HepG2 (cell line): Measurements from ENCODE around the gene ARHGAP35. TPM values are rescaled to one million over a fixed set of nuclear protein-coding genes. Genes with fewer than 3 reads are reported as not detected.

ENCODE experiments used
- AGO1 ChIP-seq: fragments of 200-400 bp; formaldehyde crosslinking; IDR thresholded peaks from 2 replicates; pipeline ENCODE4 v1.6.1; 2017; ENCODE audit warnings: mild to moderate bottlenecking, low read depth, low read length, moderate library complexity; ENCODE audit not compliant: poor library complexity, severe bottlenecking
- HNRNPH1 ChIP-seq: fragments of 200-400 bp; formaldehyde crosslinking; optimal IDR thresholded peaks from 2 replicates; pipeline ENCODE3; 2017; ENCODE audit warnings: mild to moderate bottlenecking, low read depth, low read length
- KAT8 ChIP-seq: IDR thresholded peaks from 2 replicates; pipeline ENCODE4 v1.6.1; 2016; ENCODE audit warnings: missing genetic modification reagents, missing compliant biosample characterization
- MEF2D ChIP-seq: sonication (generic); formaldehyde crosslinking; IDR thresholded peaks from 2 replicates; pipeline ENCODE4 v1.5.1; 2020; ENCODE audit warnings: mild to moderate bottlenecking, missing genetic modification reagents
- RARG ChIP-seq: sonication (generic); formaldehyde crosslinking; IDR thresholded peaks from 2 replicates; pipeline ENCODE4 v1.4.0; 2020; ENCODE audit warnings: low read depth, mild to moderate bottlenecking, missing genetic modification reagents
- ZFP90 ChIP-seq: sonication (generic); formaldehyde crosslinking; IDR thresholded peaks from 2 replicates; pipeline ENCODE4 v1.8.0; 2022; ENCODE audit warnings: missing genetic modification reagents, mild to moderate bottlenecking, inconsistent platforms, borderline replicate concordance
- ZNF10 ChIP-seq: sonication (generic); formaldehyde crosslinking; IDR thresholded peaks from 2 replicates; pipeline ENCODE4 v1.4.0; 2020; ENCODE audit warnings: mild to moderate bottlenecking, low read depth, missing genetic modification reagents, borderline replicate concordance
- ZNF264 ChIP-seq: sonication (generic); formaldehyde crosslinking; IDR thresholded peaks from 2 replicates; pipeline ENCODE4 v1.4.0; 2020; ENCODE audit warnings: missing genetic modification reagents
- ZNF326 ChIP-seq: sonication (generic); formaldehyde crosslinking; IDR thresholded peaks from 2 replicates; pipeline ENCODE4 v1.4.0; 2020; ENCODE audit warnings: missing genetic modification reagents, borderline replicate concordance
- ZNF598 ChIP-seq: sonication (generic); formaldehyde crosslinking; IDR thresholded peaks from 2 replicates; pipeline ENCODE4 v1.5.1; 2020; ENCODE audit warnings: mild to moderate bottlenecking, missing genetic modification reagents, borderline replicate concordance
- ZNF7 ChIP-seq: IDR thresholded peaks from 2 replicates; pipeline ENCODE4 v1.6.1; 2016; ENCODE audit warnings: missing biosample characterization, missing genetic modification reagents
- ZSCAN9 ChIP-seq: IDR thresholded peaks from 2 replicates; pipeline ENCODE4 v1.6.1; 2016; ENCODE audit warnings: borderline replicate concordance
- polyA plus RNA-seq, 8 experiments: library from polyadenylated mRNA; depleted of rRNA in 3 of 8; stranded (reverse) in 7 of 8; unstranded in 1 of 8; fragments of >200 nt; fragmentation: Illumina TruSeq in 4 of 8; extraction: Trizol in 4 of 8; gene quantifications; 2 replicates each; pipeline versions ENCODE4 v1.2.1 to v1.2.3, GENCODE V29; 2011 to 2016; ENCODE audit warnings: low read depth in 4 of 8, missing spikeins in 1 of 8, mixed read lengths in 1 of 8; ENCODE audit not compliant: insufficient read depth in 1 of 8
- total RNA-seq, 5 experiments: library from RNA; depleted of rRNA; stranded (reverse); fragments of >200 nt; fragmentation: Illumina TruSeq; extraction: Trizol; gene quantifications; 2 replicates each; pipeline ENCODE4 v1.2.3, GENCODE V29; 2016; ENCODE audit warnings: low read depth in 1 of 5
- TF ChIP-seq, protein P1 (sequence below): sonication (generic); formaldehyde crosslinking; IDR thresholded peaks from 2 replicates; pipeline ENCODE4 v1.4.0; 2020; ENCODE audit warnings: mild to moderate bottlenecking, missing genetic modification reagents
- TF ChIP-seq, protein P2 (sequence below): sonication (generic); formaldehyde crosslinking; IDR thresholded peaks from 2 replicates; pipeline ENCODE4 v1.5.0; 2020; ENCODE audit warnings: mild to moderate bottlenecking, missing genetic modification reagents, borderline replicate concordance
- TF ChIP-seq, protein P3 (sequence below): sonication (generic); formaldehyde crosslinking; IDR thresholded peaks from 2 replicates; pipeline ENCODE4 v1.4.0; 2020; ENCODE audit warnings: missing genetic modification reagents

ARHGAP35 gene
- total and polyA plus RNA-seq, 2 of the 13 experiments (the other 11 are each of a cell fraction or from before 2014, with no cell fraction given), result 30.1 to 30.2 TPM

DNA sequence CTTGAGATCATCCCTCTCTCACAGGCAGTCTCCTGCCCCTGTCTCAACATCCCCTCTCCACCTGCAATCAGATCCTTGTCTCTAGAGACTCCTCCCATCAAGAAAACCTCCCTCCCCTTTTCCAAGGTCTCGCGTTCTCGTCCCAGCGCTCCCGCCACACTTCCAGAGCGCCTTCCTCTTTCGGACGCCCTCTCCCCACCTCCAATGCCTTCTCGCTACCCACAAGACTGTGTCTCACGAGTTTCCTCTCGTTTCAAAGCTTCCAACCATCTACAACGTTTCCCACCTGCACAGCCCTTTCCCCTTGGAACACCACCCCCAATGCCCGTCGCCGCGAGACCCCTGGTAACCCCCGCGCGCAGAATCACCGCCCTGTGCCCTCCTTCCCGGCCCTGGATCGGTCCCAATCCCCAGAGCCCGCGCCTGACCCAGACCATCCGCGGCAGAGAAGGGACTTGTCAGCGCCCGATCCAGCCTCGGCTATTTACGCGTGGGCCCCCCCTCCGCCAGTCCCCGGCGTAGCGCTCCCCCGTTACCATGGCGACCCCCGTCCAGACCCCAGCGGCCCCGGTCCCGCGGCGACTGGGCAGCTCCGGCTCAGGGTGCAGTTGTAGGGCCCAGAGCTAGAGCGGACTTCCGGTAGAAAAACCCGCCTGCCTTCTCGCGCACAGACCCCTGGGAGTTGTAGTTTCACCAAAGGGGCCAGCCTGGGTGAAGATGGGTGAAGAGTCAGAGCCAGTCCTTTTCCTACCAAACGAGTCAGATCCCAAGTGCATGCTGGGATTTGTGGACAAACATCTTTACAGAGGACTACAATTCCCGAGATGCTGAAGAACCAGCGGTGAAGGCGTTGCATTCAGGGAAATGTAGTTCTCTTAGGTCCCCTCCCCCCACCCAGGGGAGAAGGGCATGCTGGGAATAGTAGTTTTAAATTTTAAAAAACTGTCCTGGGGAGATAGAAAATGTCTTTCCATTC is 10.3 kb upstream of the ARHGAP35 start, which contains the start of gene AP2S1 (continued):
- TF ChIP-seq ZNF598 (CRISPR knock-in tag) (peak; percentile 88; the same call in 1 of the 2 replicates), ZNF326 (no peak), ZFP90 (CRISPR knock-in tag) (peak; percentile 93), ZNF10 (CRISPR knock-in tag) (peak; percentile 35; the same call in 1 of the 2 replicates), ZNF7 (no peak), ZSCAN9 (CRISPR knock-in tag) (peak; percentile 19; the same call in 1 of the 2 replicates), RARG (CRISPR knock-in tag) (no peak), AGO1 (peak; percentile 51), MEF2D (CRISPR knock-in tag) (peak; percentile 50; the same call in 1 of the 2 replicates), KAT8 (CRISPR knock-in tag) (peak; percentile 84), ZNF264 (CRISPR knock-in tag) (no peak), HNRNPH1 (no peak)
- TF ChIP-seq, protein P1, sequence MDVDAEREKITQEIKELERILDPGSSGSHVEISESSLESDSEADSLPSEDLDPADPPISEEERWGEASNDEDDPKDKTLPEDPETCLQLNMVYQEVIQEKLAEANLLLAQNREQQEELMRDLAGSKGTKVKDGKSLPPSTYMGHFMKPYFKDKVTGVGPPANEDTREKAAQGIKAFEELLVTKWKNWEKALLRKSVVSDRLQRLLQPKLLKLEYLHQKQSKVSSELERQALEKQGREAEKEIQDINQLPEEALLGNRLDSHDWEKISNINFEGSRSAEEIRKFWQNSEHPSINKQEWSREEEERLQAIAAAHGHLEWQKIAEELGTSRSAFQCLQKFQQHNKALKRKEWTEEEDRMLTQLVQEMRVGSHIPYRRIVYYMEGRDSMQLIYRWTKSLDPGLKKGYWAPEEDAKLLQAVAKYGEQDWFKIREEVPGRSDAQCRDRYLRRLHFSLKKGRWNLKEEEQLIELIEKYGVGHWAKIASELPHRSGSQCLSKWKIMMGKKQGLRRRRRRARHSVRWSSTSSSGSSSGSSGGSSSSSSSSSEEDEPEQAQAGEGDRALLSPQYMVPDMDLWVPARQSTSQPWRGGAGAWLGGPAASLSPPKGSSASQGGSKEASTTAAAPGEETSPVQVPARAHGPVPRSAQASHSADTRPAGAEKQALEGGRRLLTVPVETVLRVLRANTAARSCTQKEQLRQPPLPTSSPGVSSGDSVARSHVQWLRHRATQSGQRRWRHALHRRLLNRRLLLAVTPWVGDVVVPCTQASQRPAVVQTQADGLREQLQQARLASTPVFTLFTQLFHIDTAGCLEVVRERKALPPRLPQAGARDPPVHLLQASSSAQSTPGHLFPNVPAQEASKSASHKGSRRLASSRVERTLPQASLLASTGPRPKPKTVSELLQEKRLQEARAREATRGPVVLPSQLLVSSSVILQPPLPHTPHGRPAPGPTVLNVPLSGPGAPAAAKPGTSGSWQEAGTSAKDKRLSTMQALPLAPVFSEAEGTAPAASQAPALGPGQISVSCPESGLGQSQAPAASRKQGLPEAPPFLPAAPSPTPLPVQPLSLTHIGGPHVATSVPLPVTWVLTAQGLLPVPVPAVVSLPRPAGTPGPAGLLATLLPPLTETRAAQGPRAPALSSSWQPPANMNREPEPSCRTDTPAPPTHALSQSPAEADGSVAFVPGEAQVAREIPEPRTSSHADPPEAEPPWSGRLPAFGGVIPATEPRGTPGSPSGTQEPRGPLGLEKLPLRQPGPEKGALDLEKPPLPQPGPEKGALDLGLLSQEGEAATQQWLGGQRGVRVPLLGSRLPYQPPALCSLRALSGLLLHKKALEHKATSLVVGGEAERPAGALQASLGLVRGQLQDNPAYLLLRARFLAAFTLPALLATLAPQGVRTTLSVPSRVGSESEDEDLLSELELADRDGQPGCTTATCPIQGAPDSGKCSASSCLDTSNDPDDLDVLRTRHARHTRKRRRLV, result peak; percentile 79; the same call in 1 of the 2 replicates
- TF ChIP-seq, protein P2, sequence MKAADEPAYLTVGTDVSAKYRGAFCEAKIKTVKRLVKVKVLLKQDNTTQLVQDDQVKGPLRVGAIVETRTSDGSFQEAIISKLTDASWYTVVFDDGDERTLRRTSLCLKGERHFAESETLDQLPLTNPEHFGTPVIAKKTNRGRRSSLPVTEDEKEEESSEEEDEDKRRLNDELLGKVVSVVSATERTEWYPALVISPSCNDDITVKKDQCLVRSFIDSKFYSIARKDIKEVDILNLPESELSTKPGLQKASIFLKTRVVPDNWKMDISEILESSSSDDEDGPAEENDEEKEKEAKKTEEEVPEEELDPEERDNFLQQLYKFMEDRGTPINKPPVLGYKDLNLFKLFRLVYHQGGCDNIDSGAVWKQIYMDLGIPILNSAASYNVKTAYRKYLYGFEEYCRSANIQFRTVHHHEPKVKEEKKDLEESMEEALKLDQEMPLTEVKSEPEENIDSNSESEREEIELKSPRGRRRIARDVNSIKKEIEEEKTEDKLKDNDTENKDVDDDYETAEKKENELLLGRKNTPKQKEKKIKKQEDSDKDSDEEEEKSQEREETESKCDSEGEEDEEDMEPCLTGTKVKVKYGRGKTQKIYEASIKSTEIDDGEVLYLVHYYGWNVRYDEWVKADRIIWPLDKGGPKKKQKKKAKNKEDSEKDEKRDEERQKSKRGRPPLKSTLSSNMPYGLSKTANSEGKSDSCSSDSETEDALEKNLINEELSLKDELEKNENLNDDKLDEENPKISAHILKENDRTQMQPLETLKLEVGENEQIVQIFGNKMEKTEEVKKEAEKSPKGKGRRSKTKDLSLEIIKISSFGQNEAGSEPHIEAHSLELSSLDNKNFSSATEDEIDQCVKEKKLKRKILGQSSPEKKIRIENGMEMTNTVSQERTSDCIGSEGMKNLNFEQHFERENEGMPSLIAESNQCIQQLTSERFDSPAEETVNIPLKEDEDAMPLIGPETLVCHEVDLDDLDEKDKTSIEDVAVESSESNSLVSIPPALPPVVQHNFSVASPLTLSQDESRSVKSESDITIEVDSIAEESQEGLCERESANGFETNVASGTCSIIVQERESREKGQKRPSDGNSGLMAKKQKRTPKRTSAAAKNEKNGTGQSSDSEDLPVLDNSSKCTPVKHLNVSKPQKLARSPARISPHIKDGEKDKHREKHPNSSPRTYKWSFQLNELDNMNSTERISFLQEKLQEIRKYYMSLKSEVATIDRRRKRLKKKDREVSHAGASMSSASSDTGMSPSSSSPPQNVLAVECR (CRISPR knock-in tag), result peak; percentile 93
- TF ChIP-seq, protein P3, sequence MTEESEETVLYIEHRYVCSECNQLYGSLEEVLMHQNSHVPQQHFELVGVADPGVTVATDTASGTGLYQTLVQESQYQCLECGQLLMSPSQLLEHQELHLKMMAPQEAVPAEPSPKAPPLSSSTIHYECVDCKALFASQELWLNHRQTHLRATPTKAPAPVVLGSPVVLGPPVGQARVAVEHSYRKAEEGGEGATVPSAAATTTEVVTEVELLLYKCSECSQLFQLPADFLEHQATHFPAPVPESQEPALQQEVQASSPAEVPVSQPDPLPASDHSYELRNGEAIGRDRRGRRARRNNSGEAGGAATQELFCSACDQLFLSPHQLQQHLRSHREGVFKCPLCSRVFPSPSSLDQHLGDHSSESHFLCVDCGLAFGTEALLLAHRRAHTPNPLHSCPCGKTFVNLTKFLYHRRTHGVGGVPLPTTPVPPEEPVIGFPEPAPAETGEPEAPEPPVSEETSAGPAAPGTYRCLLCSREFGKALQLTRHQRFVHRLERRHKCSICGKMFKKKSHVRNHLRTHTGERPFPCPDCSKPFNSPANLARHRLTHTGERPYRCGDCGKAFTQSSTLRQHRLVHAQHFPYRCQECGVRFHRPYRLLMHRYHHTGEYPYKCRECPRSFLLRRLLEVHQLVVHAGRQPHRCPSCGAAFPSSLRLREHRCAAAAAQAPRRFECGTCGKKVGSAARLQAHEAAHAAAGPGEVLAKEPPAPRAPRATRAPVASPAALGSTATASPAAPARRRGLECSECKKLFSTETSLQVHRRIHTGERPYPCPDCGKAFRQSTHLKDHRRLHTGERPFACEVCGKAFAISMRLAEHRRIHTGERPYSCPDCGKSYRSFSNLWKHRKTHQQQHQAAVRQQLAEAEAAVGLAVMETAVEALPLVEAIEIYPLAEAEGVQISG (CRISPR knock-in tag), result peak; percentile 98
